HUES6 (cell line): ENCODE measurements around the gene EGLN1.
A peak's percentile ranks its signal among the peaks of the same experiment; 100 is the strongest.
"Not testable (repeated sequence)": the region's sequence is repeated elsewhere in the genome, so short reads cannot be mapped to it uniquely, and the experiment has no call there.

Experiments
- H3K27ac ChIP-seq: 2 replicates; pipeline ENCODE4 v1.7.0; 2013; ENCODE audit warnings: low read depth, mild to moderate bottlenecking, low read length, inconsistent platforms
- H3K27me3 ChIP-seq: 2 replicates; pipeline ENCODE4 v1.6.1; 2013; ENCODE audit warnings: low read length; ENCODE audit not compliant: control insufficient read depth, insufficient read depth
- H3K36me3 ChIP-seq: 2 replicates; pipeline ENCODE4 v1.6.1; 2013; ENCODE audit warnings: low read length; ENCODE audit not compliant: control insufficient read depth, insufficient read depth
- H3K4me1 ChIP-seq: 2 replicates; pipeline ENCODE4 v1.6.1; 2013; ENCODE audit warnings: low read length; ENCODE audit not compliant: control insufficient read depth, insufficient read depth
- H3K4me3 ChIP-seq: 2 replicates; pipeline ENCODE4 v1.5.1; 2013; ENCODE audit warnings: low read depth, low read length
- H3K9ac ChIP-seq: one replicate; pipeline ENCODE4 v1.6.1; 2013; ENCODE audit warnings: mild to moderate bottlenecking, low read length
- H3K9me3 ChIP-seq: 2 replicates; pipeline ENCODE4 v1.6.1; 2013; ENCODE audit warnings: low read depth, low read length; ENCODE audit not compliant: control insufficient read depth, insufficient read depth

The EGLN1 gene

GRCh38 chr1:231444059-231444458 is 22.0 kb upstream of the EGLN1 start:
- H3K9me3 ChIP-seq = no peaks in the 10 kb centered on the region
- no peaks in the 10 kb centered on the region for H3K4me1 ChIP-seq
- no peaks in the 10 kb centered on the region for H3K27me3 ChIP-seq
- no peak overlapping the region for H3K4me3 ChIP-seq
- H3K36me3 ChIP-seq = no peaks in the 10 kb centered on the region
- H3K9ac ChIP-seq = no peak overlapping the region
- no peak overlapping the region for H3K27ac ChIP-seq

- H3K4me3 ChIP-seq = no peak overlapping the region
- H3K36me3 ChIP-seq = no peaks in the 10 kb centered on the region
- no peak overlapping the region for H3K27ac ChIP-seq
- no peak overlapping the region for H3K9ac ChIP-seq
- no peaks in the 10 kb centered on the region for H3K4me1 ChIP-seq
- H3K27me3 ChIP-seq = no peaks in the 10 kb centered on the region
- H3K9me3 ChIP-seq = no peaks in the 10 kb centered on the region
Observed at GRCh38 chr1:231443363-231443762, 21.3 kb upstream of the EGLN1 start.

- H3K36me3 ChIP-seq = no peaks in the 10 kb centered on the region
- no peak overlapping the region for H3K9ac ChIP-seq
- no peaks in the 10 kb centered on the region for H3K27me3 ChIP-seq
- H3K27ac ChIP-seq = no peak overlapping the region
- H3K9me3 ChIP-seq = no peaks in the 10 kb centered on the region
- H3K4me1 ChIP-seq = no peaks in the 10 kb centered on the region
- H3K4me3 ChIP-seq = no peak overlapping the region
Observed at GRCh38 chr1:231442735-231443134, 20.6 kb upstream of the EGLN1 start.

- no peak overlapping the region for H3K4me3 ChIP-seq
- no peaks in the 10 kb centered on the region for H3K4me1 ChIP-seq
- peaks cover 7% of the 10 kb centered on the region; the same call in 1 of the 2 replicates for H3K27me3 ChIP-seq
- no peaks in the 10 kb centered on the region for H3K36me3 ChIP-seq
- H3K27ac ChIP-seq = no peak overlapping the region
- no peaks in the 10 kb centered on the region for H3K9me3 ChIP-seq
- no peak overlapping the region for H3K9ac ChIP-seq
Observed at GRCh38 chr1:231432996-231433395, 10.9 kb upstream of the EGLN1 start.

GRCh38 chr1:231431665-231432415 is 9.8 kb upstream of the EGLN1 start:
- Histone ChIP-seq H3K36me3 (no peaks in the 10 kb centered on the region), H3K27me3 (peaks cover 7% of the 10 kb centered on the region; the same call in 1 of the 2 replicates), H3K9ac (no peak overlapping the region), H3K9me3 (no peaks in the 10 kb centered on the region), H3K4me3 (no peak overlapping the region), H3K4me1 (no peaks in the 10 kb centered on the region), H3K27ac (no peak overlapping the region)

- not testable (repeated sequence) for H3K27ac ChIP-seq, H3K9me3 ChIP-seq, H3K4me3 ChIP-seq, H3K36me3 ChIP-seq, H3K4me1 ChIP-seq, H3K27me3 ChIP-seq, H3K9ac ChIP-seq
Observed at GRCh38 chr1:231430678-231431352, 8.7 kb upstream of the EGLN1 start.

GRCh38 chr1:231428377-231428776 is 6.3 kb upstream of the EGLN1 start:
- Histone ChIP-seq H3K9me3 (no peaks in the 10 kb centered on the region), H3K4me1 (no peaks in the 10 kb centered on the region), H3K36me3 (no peaks in the 10 kb centered on the region), H3K27ac (no peak overlapping the region), H3K4me3 (no peak overlapping the region), H3K9ac (no peak overlapping the region), H3K27me3 (peaks cover 24% of the 10 kb centered on the region)

GRCh38 chr1:231424950-231425805 is 3.1 kb upstream of the EGLN1 start:
- H3K4me3 ChIP-seq = no peak overlapping the region
- peaks cover 3% of the 10 kb centered on the region; the same call in 1 of the 2 replicates for H3K4me1 ChIP-seq
- H3K27me3 ChIP-seq = peaks cover 43% of the 10 kb centered on the region
- H3K36me3 ChIP-seq = no peaks in the 10 kb centered on the region
- no peak overlapping the region for H3K9ac ChIP-seq
- no peak overlapping the region for H3K27ac ChIP-seq
- no peaks in the 10 kb centered on the region for H3K9me3 ChIP-seq

GRCh38 chr1:231423648-231424047 is 1.6 kb upstream of the EGLN1 start:
- H3K9me3 ChIP-seq = no peaks in the 10 kb centered on the region
- H3K9ac ChIP-seq = no peak overlapping the region
- peaks cover 9% of the 10 kb centered on the region for H3K4me1 ChIP-seq
- H3K36me3 ChIP-seq = no peaks in the 10 kb centered on the region
- no peak overlapping the region for H3K27ac ChIP-seq
- no peak overlapping the region for H3K4me3 ChIP-seq
- peaks cover 52% of the 10 kb centered on the region for H3K27me3 ChIP-seq

- H3K4me3 ChIP-seq = peak overlapping the region; percentile 70
- no peak overlapping the region for H3K27ac ChIP-seq
- H3K27me3 ChIP-seq = peaks cover 58% of the 10 kb centered on the region
- H3K4me1 ChIP-seq = peaks cover 9% of the 10 kb centered on the region
- peak overlapping the region; percentile 79 for H3K9ac ChIP-seq
- H3K36me3 ChIP-seq = no peaks in the 10 kb centered on the region
- no peaks in the 10 kb centered on the region for H3K9me3 ChIP-seq
Observed at GRCh38 chr1:231422798-231423309, 767 bp upstream of the EGLN1 start.
